GM13977 (cell line): Measurements from ENCODE around the gene YBX1.
A peak's percentile ranks its signal among the peaks of the same experiment; 100 is the strongest.
"Not testable (repeated sequence)": the region's sequence is repeated elsewhere in the genome, so short reads cannot be mapped to it uniquely, and the experiment has no call there.

Experiments used
- DNase-seq: peaks from one replicate; pipeline ENCODE4 v3.0.0; 2012; ENCODE audit warnings: low spot score
- CTCF ChIP-seq: IDR thresholded peaks from 2 replicates; pipeline ENCODE4 v1.5.1; 2012; ENCODE audit warnings: mild to moderate bottlenecking, control low read depth; ENCODE audit not compliant: insufficient read depth; ENCODE audit errors: extremely low read depth, missing control alignments
- in situ Hi-C: fragments of 300-500 bp; cut with MboI; formaldehyde crosslinking; loops from one replicate; pipeline ENCODE4 v1.12.0; 2022; ENCODE audit warnings: low sequenced_read_pairs, low pct_unique_long_range_greater_than_20kb, mixed read lengths, inconsistent platforms; ENCODE audit not compliant: unreplicated experiment

The YBX1 gene

DNA sequence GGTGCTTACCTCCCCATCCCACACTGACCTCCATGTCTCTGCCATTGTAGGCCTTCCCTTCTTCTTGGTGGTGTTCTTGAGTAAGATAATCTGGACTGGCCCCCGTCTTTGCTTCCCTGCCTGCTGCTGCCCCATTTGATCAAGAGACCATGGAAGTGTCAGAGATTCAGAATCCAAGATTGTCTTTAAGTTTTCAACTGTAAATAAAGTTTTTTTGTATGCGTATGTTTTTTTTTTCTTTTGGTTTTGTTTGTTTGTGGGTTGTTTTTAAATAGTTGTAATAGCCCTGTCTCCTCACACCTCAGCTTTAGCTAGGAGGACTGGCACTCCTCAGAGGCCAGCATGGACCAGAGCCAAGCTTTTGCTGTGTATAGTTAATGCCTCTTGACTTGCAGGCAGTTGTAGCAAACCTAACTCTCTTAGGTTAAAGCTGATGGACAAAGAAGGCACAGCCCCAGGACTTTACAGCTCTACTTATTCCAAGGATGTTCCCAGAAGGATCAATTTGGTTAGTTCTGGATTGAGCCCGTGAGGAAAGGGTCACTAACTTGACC, 5.6 kb upstream of the YBX1 start:
- no peak for TF ChIP-seq CTCF
- DNase-seq, result no peak
- in situ Hi-C loops, result no loop called here

GRCh38 chr1:42679364-42679983, 2.7 kb upstream of the YBX1 start:
- DNase-seq, result no peak
- no peak for TF ChIP-seq CTCF
- in situ Hi-C loops, result no loop called here

GRCh38 chr1:42680055-42680454, 2.2 kb upstream of the YBX1 start:
- DNase-seq, result no peak
- TF ChIP-seq CTCF, result no peak
- in situ Hi-C loops, result no loop called here

DNA sequence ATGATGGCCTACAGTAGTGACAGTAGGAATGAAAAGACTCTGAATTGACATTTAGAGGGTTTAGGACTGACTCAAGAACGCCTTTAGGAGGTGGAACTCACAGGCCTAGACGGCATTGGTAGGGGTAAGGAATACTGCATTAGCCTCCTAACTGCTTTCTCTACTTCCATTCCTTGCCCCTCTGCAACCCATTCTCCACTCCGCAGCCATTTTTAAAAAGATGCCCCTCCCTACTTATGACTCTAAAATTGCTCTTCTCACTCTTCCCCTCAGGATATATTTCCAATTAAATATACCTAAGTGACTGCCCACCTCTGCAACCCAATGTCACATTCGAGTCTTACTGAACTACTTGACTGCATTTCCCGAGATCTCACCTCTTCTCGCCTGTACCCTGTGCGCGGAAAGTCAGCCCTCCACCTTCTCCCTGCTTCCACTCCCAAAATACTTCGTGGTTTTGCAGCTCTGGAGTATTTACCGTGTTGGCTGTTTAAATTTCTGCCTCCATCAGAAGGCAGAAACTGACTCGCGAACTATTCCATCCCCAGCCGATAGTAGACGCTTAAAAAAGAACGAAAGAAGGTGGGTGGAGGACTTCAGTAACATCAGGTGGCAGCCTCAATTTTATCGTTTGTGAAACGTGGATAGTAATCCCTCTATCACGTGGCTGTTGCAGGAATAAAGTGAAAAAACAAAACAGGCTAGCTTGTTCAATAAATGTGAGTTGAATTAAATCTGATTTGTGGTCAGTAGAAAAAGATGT, 1.1 kb upstream of the YBX1 start:
- DNase-seq, result no peak
- in situ Hi-C loops, result no loop called here
- no peak for TF ChIP-seq CTCF

DNA sequence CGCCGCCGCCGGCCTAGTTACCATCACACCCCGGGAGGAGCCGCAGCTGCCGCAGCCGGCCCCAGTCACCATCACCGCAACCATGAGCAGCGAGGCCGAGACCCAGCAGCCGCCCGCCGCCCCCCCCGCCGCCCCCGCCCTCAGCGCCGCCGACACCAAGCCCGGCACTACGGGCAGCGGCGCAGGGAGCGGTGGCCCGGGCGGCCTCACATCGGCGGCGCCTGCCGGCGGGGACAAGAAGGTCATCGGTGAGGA, 193 bp downstream of the YBX1 start:
- in situ Hi-C loops, DNase-seq: not testable (repeated sequence)

DNA sequence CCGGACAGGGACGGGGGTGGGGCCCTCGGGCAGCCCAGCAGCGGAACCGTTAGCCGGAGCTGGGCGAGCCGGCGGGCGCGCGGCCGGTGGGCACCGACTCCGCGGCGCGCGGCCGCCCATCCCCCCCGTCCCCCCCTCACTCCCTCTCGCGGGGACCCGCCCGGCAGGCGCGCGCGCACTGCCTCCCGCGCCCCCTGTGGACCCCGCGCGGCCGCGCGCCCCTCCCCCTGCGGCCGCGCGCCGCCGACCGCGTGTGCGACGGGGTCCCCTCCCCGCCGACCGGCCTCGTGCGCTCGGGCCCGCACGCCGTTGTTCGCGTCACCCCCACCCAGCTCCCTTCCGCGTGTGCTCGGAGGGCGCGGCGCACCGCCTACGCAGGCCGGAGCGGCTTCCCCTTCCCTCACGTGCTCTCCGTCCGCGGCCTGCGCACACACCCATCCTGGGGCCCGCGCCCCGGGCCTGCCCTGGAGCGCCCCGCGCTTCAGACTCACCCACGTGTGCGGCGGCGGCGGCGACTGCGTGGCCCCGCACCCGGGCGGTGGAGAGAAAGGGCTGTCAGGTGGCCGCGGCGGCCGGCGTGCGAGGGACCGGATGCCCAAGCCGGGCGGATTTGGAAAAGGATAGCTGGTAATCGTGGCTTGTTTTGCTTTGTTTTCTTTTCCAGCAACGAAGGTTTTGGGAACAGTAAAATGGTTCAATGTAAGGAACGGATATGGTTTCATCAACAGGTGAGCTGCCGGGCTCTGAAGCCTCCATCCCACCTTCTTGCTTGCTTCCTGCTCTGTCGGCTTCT, 717 bp downstream of the YBX1 start:
- peak; percentile 87 for DNase-seq
- in situ Hi-C loops, result no loop called here
- TF ChIP-seq CTCF, result no peak

DNA sequence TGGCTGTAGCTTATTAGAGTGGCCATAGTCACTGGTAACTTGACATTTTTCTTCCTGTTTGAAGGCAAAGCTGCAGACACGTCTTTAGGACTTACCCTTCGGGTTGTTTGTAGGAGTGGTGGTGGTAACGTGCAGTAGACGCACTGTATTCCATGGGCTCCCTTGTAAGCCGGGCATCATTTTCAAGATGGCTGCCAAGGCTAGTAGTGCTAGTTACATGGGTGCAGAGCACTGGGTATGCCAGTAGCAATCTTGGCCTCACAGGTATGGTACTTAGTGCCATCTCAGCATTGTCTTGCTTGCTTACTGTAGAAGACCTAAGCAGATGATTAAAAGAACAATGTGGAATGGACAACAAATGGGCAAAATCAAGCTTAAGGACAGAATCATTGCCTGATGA, 1.9 kb downstream of the YBX1 start:
- in situ Hi-C loops, result no loop called here
- TF ChIP-seq CTCF, result no peak
- DNase-seq, result no peak
